A673 (cell line): Measurements from ENCODE around the gene DAPL1. TPM values are rescaled to one million over a fixed set of nuclear protein-coding genes. Genes with fewer than 3 reads are reported as not detected.

Experiments
- BruUV-seq: library from RNA; stranded (reverse); fragments of 400-500 nt; replicated peaks from 2 replicates; lab custom pipeline; 2021; lab: Mats Ljungman, UMichigan
- CTCF ChIA-PET: fragments of 300-600 bp; sonication (Branson Sonifier 250); formaldehyde crosslinking; loops from one replicate; lab custom pipeline; 2022; ENCODE audit warnings: antibody characterized with exemption; lab: Charles Lee
- POLR2A ChIA-PET: fragments of 300-600 bp; sonication (Branson Sonifier 250); formaldehyde crosslinking; loops from one replicate; lab custom pipeline; 2022; ENCODE audit warnings: antibody characterized with exemption; ENCODE audit not compliant: low non-redundant PET; lab: Charles Lee
- DNase-seq: peaks from one replicate; pipeline ENCODE4 v3.0.0-alpha.2; 2015; ENCODE audit warnings: low spot score
- H3K27ac ChIP-seq: fragments of 200-600 bp; sonication (generic); 2 replicates; pipeline ENCODE4 v1.5.1; 2016; ENCODE audit warnings: mixed run types, low read depth, mild to moderate bottlenecking, mixed read lengths, antibody characterized with exemption, low read length; ENCODE audit not compliant: poor library complexity, severe bottlenecking
- H3K27me3 ChIP-seq: fragments of 200-600 bp; sonication (generic); replicated peaks from 2 replicates; pipeline ENCODE4 v1.6.1; 2017; ENCODE audit warnings: mixed run types, low read depth, mild to moderate bottlenecking, mixed read lengths, antibody characterized with exemption, low read length; ENCODE audit not compliant: insufficient read depth, poor library complexity
- H3K36me3 ChIP-seq: fragments of 200-600 bp; sonication (generic); 2 replicates; pipeline ENCODE4 v1.6.1; 2016; ENCODE audit warnings: mixed run types, mild to moderate bottlenecking, mixed read lengths, antibody characterized with exemption, low read length; ENCODE audit not compliant: insufficient read depth, poor library complexity, severe bottlenecking
- H3K4me1 ChIP-seq: fragments of 200-600 bp; sonication (generic); 2 replicates; pipeline ENCODE4 v1.6.1; 2017; ENCODE audit warnings: mixed run types, mild to moderate bottlenecking, mixed read lengths, antibody characterized with exemption, low read length; ENCODE audit not compliant: insufficient read depth, poor library complexity, severe bottlenecking
- H3K4me3 ChIP-seq: fragments of 200-600 bp; sonication (generic); 2 replicates; pipeline ENCODE4 v1.5.1; 2016; ENCODE audit warnings: low read depth, mixed run types, mild to moderate bottlenecking, mixed read lengths, low read length; ENCODE audit not compliant: poor library complexity, severe bottlenecking
- H3K9me3 ChIP-seq: fragments of 200-600 bp; sonication (generic); 2 replicates; pipeline ENCODE4 v1.6.1; 2016; ENCODE audit warnings: mixed run types, low read depth, mild to moderate bottlenecking, mixed read lengths, antibody characterized with exemption, low read length; ENCODE audit not compliant: poor library complexity, severe bottlenecking
- CTCF ChIP-seq: fragments of 300-800, 200-600 bp; sonication (generic); conservative IDR thresholded peaks from 2 replicates; pipeline ENCODE4 v1.5.1; 2017; ENCODE audit warnings: low read depth, mild to moderate bottlenecking, antibody characterized with exemption, low read length, moderate library complexity, mixed read lengths
- EZH2 ChIP-seq: fragments of 200-600 bp; sonication (generic); IDR thresholded peaks from 2 replicates; pipeline ENCODE4 v1.6.1; 2017; ENCODE audit warnings: borderline replicate concordance, low read depth, mild to moderate bottlenecking, mixed read lengths, antibody characterized with exemption, low read length; ENCODE audit not compliant: poor library complexity, severe bottlenecking
- intact Hi-C: fragments of 100-400 bp; cut with micrococcal nuclease; formaldehyde crosslinking; loops from one replicate; pipeline ENCODE4 v1.10.0; 2022; ENCODE audit not compliant: unreplicated experiment
- total RNA-seq: library from RNA; stranded (reverse); gene quantifications from 2 replicates; pipeline ENCODE4 v1.2.3, GENCODE V29; 2021

DAPL1 gene
- total RNA-seq, 1 experiment from 2014 or later, result 0.80 TPM

- POLR2A ChIA-PET, result no interaction called here
Observed at GRCh38 chr2:158753641-158754611, 41.2 kb upstream of the DAPL1 start.

GRCh38 chr2:158755310-158756087 is 39.6 kb upstream of the DAPL1 start:
- Histone ChIP-seq H3K4me1 (no peaks in the 10 kb centered on the region), H3K27ac (no peak overlapping the region), H3K36me3 (no peaks in the 10 kb centered on the region), H3K9me3 (no peaks in the 10 kb centered on the region), H3K4me3 (no peak overlapping the region), H3K27me3 (no peaks in the 10 kb centered on the region)
- CTCF ChIA-PET, result no interaction called here
- POLR2A ChIA-PET, result interaction anchor here (0.7 kb wide), 1 partner anchor 491 kb away, joined by 4 read pairs; no protein-coding TSS in a partner anchor
- intact Hi-C loops, result loop anchor here (2.0 kb wide), 1 partner anchor 721 kb away; no protein-coding TSS in a partner anchor
- no TSS peak for BruUV-seq
- DNase-seq, result peak; percentile 22
- peak; percentile 67 for TF ChIP-seq CTCF
- no peak for TF ChIP-seq EZH2

More at GRCh38 chr2:158753641-158754611, 41.2 kb upstream of the DAPL1 start:
- CTCF ChIA-PET, result interaction anchor here (0.5 to 1.9 kb wide), 7 partner anchors 9 to 838 kb away, joined by 3 to 10 read pairs (median 4); no protein-coding TSS in a partner anchor
- intact Hi-C loops, result loop anchor here (1.0 to 5.0 kb wide), 5 partner anchors 297 to 1257 kb away; partner anchors contain the start of genes CCDC148 and PKP4
- Histone ChIP-seq H3K36me3 (no peaks in the 10 kb centered on the region), H3K27ac (no peak overlapping the region), H3K9me3 (no peaks in the 10 kb centered on the region), H3K4me1 (no peaks in the 10 kb centered on the region), H3K4me3 (no peak overlapping the region), H3K27me3 (no peaks in the 10 kb centered on the region)
- peak; percentile 71 for DNase-seq
- TF ChIP-seq EZH2 (no peak), CTCF (peak; percentile 94)
- BruUV-seq, result no TSS peak

- ChIA-PET CTCF (interaction anchor here (0.7 kb wide), 1 partner anchor 573 kb away, joined by 3 read pairs; no protein-coding TSS in a partner anchor), POLR2A (no interaction called here)
- TF ChIP-seq EZH2 (no peak), CTCF (no peak)
- Histone ChIP-seq H3K36me3 (no peaks in the 10 kb centered on the region), H3K27ac (no peak overlapping the region), H3K27me3 (no peaks in the 10 kb centered on the region), H3K9me3 (no peaks in the 10 kb centered on the region), H3K4me1 (no peaks in the 10 kb centered on the region), H3K4me3 (no peak overlapping the region)
- intact Hi-C loops, result no loop called here
- BruUV-seq, result no TSS peak
- no peak for DNase-seq
Observed at GRCh38 chr2:158756331-158756730, 38.8 kb upstream of the DAPL1 start.
